ENCODE measurements around the gene PLEK2.

- TF ChIP-seq EP300 (IDR thresholded peaks at IDR 0.05) (no peak), POLR2A (IDR thresholded peaks at IDR 0.05) (no peak), CTCF (IDR thresholded peaks at IDR 0.05) (no peak)
These were observed 17.7 kb upstream of the PLEK2 start for GRCh38 chr14:67429510-67430205.
